ENCODE data around the gene WAC.

- no peak for TF ChIP-seq ZNF558 (CRISPR knock-in tag; IDR thresholded peaks at IDR 0.05; ENCODE audit: borderline replicate concordance)
- no peak for TF ChIP-seq DMAP1 (CRISPR knock-in tag; IDR thresholded peaks at IDR 0.05)
- TF ChIP-seq EZH2 (conservative IDR thresholded peaks at IDR 0.05; ENCODE audit: low read depth, low read length) = no peak
- TF ChIP-seq NAIF1 (CRISPR knock-in tag; IDR thresholded peaks at IDR 0.05; ENCODE audit: borderline replicate concordance) = no peak
- TF ChIP-seq IRF2 (CRISPR knock-in tag; IDR thresholded peaks at IDR 0.05) = no peak
- no peak for TF ChIP-seq JUND (CRISPR knock-in tag; IDR thresholded peaks at IDR 0.05)
- no peak for TF ChIP-seq TMF1 (CRISPR knock-in tag; IDR thresholded peaks at IDR 0.05; ENCODE audit: low read depth)
Measured at GRCh38 chr10:28619455-28619854, 86.5 kb downstream of the WAC start.
